NB4 (cell line): ENCODE data around the gene BFSP2.
"Not testable (repeated sequence)": the region's sequence is repeated elsewhere in the genome, so short reads cannot be mapped to it uniquely, and the experiment has no call there.

Experiments
- MYC ChIP-seq: IDR thresholded peaks from 2 replicates; pipeline ENCODE4 v1.6.1; 2011; ENCODE audit warnings: low read depth, low read length
- POLR2A ChIP-seq: IDR thresholded peaks from 2 replicates; pipeline ENCODE4 v1.6.1; 2011; ENCODE audit warnings: mild to moderate bottlenecking; ENCODE audit not compliant: insufficient read length; ENCODE audit errors: extremely low read depth
- TF ChIP-seq, protein P1 (sequence below): IDR thresholded peaks from one replicate; pipeline ENCODE4 v1.5.1; 2012; ENCODE audit warnings: low read depth, low read length
- TF ChIP-seq, protein P2 (sequence below): IDR thresholded peaks from 2 replicates; pipeline ENCODE4 v1.6.1; 2011; ENCODE audit warnings: low read depth, low read length

DNA sequence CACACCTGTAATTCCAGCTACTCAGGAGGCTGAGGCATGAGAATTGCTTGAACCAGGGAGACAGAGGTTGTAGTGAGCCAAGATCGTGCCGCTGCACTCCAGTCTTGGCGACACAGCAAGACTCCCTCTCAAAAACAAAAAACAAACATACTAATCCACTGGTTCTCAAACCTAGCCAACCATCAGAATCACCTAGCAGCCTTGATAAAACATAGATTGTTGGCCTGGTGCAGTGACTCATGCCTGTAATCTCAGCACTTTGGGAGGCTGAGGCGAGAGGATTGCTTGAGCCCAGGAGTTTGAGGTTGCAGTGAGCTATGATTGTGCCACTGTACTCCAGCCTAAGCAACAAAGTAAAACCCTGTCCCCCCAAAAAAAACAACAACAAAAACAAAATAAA is 121.1 kb downstream of the BFSP2 start:
- not testable (repeated sequence) for TF ChIP-seq POLR2A, MYC
- TF ChIP-seq, protein P1, sequence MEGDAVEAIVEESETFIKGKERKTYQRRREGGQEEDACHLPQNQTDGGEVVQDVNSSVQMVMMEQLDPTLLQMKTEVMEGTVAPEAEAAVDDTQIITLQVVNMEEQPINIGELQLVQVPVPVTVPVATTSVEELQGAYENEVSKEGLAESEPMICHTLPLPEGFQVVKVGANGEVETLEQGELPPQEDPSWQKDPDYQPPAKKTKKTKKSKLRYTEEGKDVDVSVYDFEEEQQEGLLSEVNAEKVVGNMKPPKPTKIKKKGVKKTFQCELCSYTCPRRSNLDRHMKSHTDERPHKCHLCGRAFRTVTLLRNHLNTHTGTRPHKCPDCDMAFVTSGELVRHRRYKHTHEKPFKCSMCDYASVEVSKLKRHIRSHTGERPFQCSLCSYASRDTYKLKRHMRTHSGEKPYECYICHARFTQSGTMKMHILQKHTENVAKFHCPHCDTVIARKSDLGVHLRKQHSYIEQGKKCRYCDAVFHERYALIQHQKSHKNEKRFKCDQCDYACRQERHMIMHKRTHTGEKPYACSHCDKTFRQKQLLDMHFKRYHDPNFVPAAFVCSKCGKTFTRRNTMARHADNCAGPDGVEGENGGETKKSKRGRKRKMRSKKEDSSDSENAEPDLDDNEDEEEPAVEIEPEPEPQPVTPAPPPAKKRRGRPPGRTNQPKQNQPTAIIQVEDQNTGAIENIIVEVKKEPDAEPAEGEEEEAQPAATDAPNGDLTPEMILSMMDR, result not testable (repeated sequence)
- TF ChIP-seq, protein P2, sequence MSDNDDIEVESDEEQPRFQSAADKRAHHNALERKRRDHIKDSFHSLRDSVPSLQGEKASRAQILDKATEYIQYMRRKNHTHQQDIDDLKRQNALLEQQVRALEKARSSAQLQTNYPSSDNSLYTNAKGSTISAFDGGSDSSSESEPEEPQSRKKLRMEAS, result not testable (repeated sequence)
